K562 (cell line): ENCODE results near the gene ODF2. TPM values are rescaled to one million over a fixed set of nuclear protein-coding genes. Genes with fewer than 3 reads are reported as not detected.
"Not testable (repeated sequence)": the region's sequence is repeated elsewhere in the genome, so short reads cannot be mapped to it uniquely, and the experiment has no call there.

Experiments used
- ATAC-seq: fragments of 200-7000 bp; cut with Tn5 transposase; 3 replicates; pipeline ENCODE4 v1.9.1; 2020; ENCODE audit warnings: moderate library complexity
- BruUV-seq: library from RNA; stranded (reverse); fragments of 400-500 nt; replicated peaks from 2 replicates; lab custom pipeline; 2021; lab: Mats Ljungman, UMichigan
- CTCF ChIA-PET: fragments of 300-600 bp; formaldehyde crosslinking; extraction: SDS; loops from one replicate; lab custom pipeline; 2021; ENCODE audit warnings: low intra/inter-chr PET ratio; lab: Yijun Ruan, JAX
- POLR2A ChIA-PET: fragments of 300-600, 350-650 bp; sonication (Branson Sonifier 250); formaldehyde crosslinking; extraction: SDS; loops from one replicate; lab custom pipeline; 2021; ENCODE audit warnings: antibody characterized with exemption, inconsistent platforms; lab: Yijun Ruan, JAX
- DNase-seq, 4 experiments: peaks; one replicate each; pipeline versions ENCODE4 v3.0.0 to v3.0.0-alpha.2; 2011 to 2018; ENCODE audit warnings: low spot score in 3 of 4, mixed read lengths in 3 of 4; ENCODE audit errors: extremely low read depth in 1 of 4
- FAIRE-seq: peaks from 2 replicates; lab custom pipeline; 2011; peaks lifted over from hg19 to GRCh38; lab: Jason Lieb, UNC
- H2AFZ ChIP-seq: 2 replicates; pipeline ENCODE4 v1.6.0; 2011; ENCODE audit warnings: low read depth, low read length, control low read depth, inconsistent platforms
- H3K27ac ChIP-seq: fragments of 200-600 bp; 3 replicates; pipeline ENCODE4 v1.8.0; 2011; ENCODE audit warnings: low read depth, mild to moderate bottlenecking, control low read depth, inconsistent platforms, low read length, moderate library complexity, mixed read lengths; ENCODE audit errors: extremely low read depth
- H3K27me3 ChIP-seq, 2 experiments: fragments of 300-600 bp in 1 of 2; 2 replicates in 1 of 2; 3 replicates in 1 of 2; pipeline versions ENCODE4 v1.6.0 to v1.8.0; 2011; ENCODE audit warnings: inconsistent platforms in 2 of 2, low read length in 2 of 2, mild to moderate bottlenecking in 1 of 2, mixed read lengths in 1 of 2, moderate library complexity in 1 of 2; ENCODE audit not compliant: control insufficient read depth in 2 of 2, insufficient read depth in 2 of 2
- H3K36me3 ChIP-seq: fragments of 300-600 bp; 3 replicates; pipeline ENCODE4 v1.8.0; 2011; ENCODE audit warnings: mild to moderate bottlenecking, low read length, inconsistent platforms; ENCODE audit not compliant: control insufficient read depth, insufficient read depth
- H3K4me1 ChIP-seq, 2 experiments: fragments of 200-600 bp in 1 of 2; replicated peaks in 1 of 2; 2 replicates in 1 of 2; 3 replicates in 1 of 2; pipeline versions ENCODE4 v1.5.1 to v1.8.0; 2011; ENCODE audit warnings: inconsistent platforms in 2 of 2, low read length in 2 of 2, mild to moderate bottlenecking in 1 of 2, mixed read lengths in 1 of 2, moderate library complexity in 1 of 2; ENCODE audit not compliant: control insufficient read depth in 2 of 2, insufficient read depth in 2 of 2
- H3K4me2 ChIP-seq: 2 replicates; pipeline ENCODE4 v1.6.1; 2011; ENCODE audit warnings: low read length, control low read depth, inconsistent platforms, mixed read lengths; ENCODE audit not compliant: insufficient read depth
- H3K4me3 ChIP-seq: fragments of 200-600 bp; sonication (generic), shearing (Covaris generic); 2 replicates; pipeline ENCODE4 v1.5.1; 2016; ENCODE audit warnings: control low read depth, inconsistent platforms
- H3K79me2 ChIP-seq: fragments of 200-600 bp; 3 replicates; pipeline ENCODE4 v1.8.0; 2011; ENCODE audit warnings: low read length, inconsistent platforms; ENCODE audit not compliant: control insufficient read depth, insufficient read depth
- H3K9ac ChIP-seq, 2 experiments: 2 replicates each; pipeline versions ENCODE4 v1.6.0 to v1.6.1; 2011; ENCODE audit warnings: low read depth in 2 of 2, low read length in 2 of 2, control low read depth in 1 of 2, inconsistent platforms in 1 of 2, mild to moderate bottlenecking in 1 of 2, mixed read lengths in 1 of 2; ENCODE audit not compliant: insufficient read depth in 1 of 2
- H3K9me1 ChIP-seq: one replicate; pipeline ENCODE4 v1.6.0; 2011; ENCODE audit warnings: inconsistent platforms, mild to moderate bottlenecking, low read length, moderate library complexity; ENCODE audit not compliant: control insufficient read depth, insufficient read depth
- H3K9me3 ChIP-seq: replicated peaks from 2 replicates; pipeline ENCODE4 v1.5.1; 2011; ENCODE audit warnings: low read depth, low read length, inconsistent platforms; ENCODE audit not compliant: control insufficient read depth, insufficient read depth
- H4K20me1 ChIP-seq: replicated peaks from 2 replicates; pipeline ENCODE4 v1.6.1; 2011; ENCODE audit warnings: low read length, inconsistent platforms, mixed read lengths; ENCODE audit not compliant: control insufficient read depth, insufficient read depth
- GTF2F1 ChIP-seq: IDR thresholded peaks from 2 replicates; pipeline ENCODE4 v1.6.1; 2011; ENCODE audit warnings: low read depth, low read length, improper control_type of control experiment
- HMG20B ChIP-seq: fragments of 250-450 bp; sonication (Bioruptor Pico); IDR thresholded peaks from 2 replicates; pipeline ENCODE4 v1.5.0; 2021; ENCODE audit warnings: mild to moderate bottlenecking
- WGBS: fragments of 100-300 bp; shearing (Covaris generic); methylation state at CpG from one replicate; pipeline ENCODE4 v1.1.6; 2016; ENCODE audit warnings: low coverage, mixed read lengths; ENCODE audit not compliant: insufficient coverage; ENCODE audit errors: missing lambda C conversion rate; 5-methylcytosine and 5-hydroxymethylcytosine counted together
- in situ Hi-C: fragments of 300-500 bp; cut with MboI; formaldehyde crosslinking; loops from 4 replicates; pipeline ENCODE4 v1.15.0; 2018; ENCODE audit warnings: inconsistent platforms, mixed read lengths
- intact Hi-C: fragments of 100-400 bp; cut with micrococcal nuclease; formaldehyde crosslinking; loops from 2 replicates; pipeline ENCODE4 v1.14.2; 2022
- polyA plus RNA-seq, 8 experiments: library from polyadenylated mRNA; depleted of rRNA in 4 of 8; stranded (reverse) in 5 of 8; unstranded in 3 of 8; fragments of >200 nt; fragmentation: Nextera tagmentation in 2 of 8; fragmentation: Illumina TruSeq in 1 of 8; extraction: Ambion mirVana in 2 of 8; extraction: Trizol in 1 of 8; gene quantifications; 2 replicates each; pipeline versions ENCODE4 v1.2.1 to v1.2.3, GENCODE V29; 2011 to 2014; ENCODE audit warnings: inconsistent platforms in 1 of 8, missing spikeins in 1 of 8
- total RNA-seq, 7 experiments: library from RNA; depleted of rRNA in 6 of 7; stranded (reverse); fragments of >200 nt in 6 of 7; fragmentation: Illumina TruSeq in 2 of 7; extraction: Trizol in 2 of 7; gene quantifications; 2 replicates each; pipeline versions ENCODE4 v1.2.1 to v1.2.3, GENCODE V29; 2011 to 2021; ENCODE audit warnings: low replicate concordance in 1 of 7
- TF ChIP-seq, protein P1 (sequence below): fragments of 450-650 bp; IDR thresholded peaks from 2 replicates; pipeline ENCODE4 v1.6.1; 2017; ENCODE audit warnings: mild to moderate bottlenecking, moderate library complexity

ODF2 gene
- total and polyA plus RNA-seq, 9 of the 15 experiments (the other 6 are each of a cell fraction or from before 2014, with no cell fraction given), result 16.5 to 83.2 (median 69.7) TPM

DNA sequence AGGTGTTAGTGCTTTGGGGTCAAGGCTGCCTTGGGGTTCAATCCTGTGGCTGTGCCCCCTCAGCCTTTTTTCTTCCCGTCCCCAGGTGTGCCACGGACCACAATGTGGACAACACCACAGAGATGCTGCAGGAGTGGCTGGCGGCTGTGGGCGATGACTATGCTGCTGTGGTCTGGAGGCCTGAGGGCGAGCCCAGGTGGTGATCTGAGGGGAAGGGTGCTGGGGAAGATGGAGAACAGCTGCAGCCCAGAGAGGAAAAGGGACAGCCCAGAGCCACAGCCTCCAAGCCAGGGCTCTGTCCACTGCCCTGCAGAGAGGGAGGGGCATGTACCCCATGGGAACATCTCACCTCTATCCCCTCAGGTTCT, 33.0 kb upstream of the ODF2 start (continued):
- TF ChIP-seq, protein P1, sequence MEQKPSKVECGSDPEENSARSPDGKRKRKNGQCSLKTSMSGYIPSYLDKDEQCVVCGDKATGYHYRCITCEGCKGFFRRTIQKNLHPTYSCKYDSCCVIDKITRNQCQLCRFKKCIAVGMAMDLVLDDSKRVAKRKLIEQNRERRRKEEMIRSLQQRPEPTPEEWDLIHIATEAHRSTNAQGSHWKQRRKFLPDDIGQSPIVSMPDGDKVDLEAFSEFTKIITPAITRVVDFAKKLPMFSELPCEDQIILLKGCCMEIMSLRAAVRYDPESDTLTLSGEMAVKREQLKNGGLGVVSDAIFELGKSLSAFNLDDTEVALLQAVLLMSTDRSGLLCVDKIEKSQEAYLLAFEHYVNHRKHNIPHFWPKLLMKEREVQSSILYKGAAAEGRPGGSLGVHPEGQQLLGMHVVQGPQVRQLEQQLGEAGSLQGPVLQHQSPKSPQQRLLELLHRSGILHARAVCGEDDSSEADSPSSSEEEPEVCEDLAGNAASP, result no peak
- no peak for TF ChIP-seq GTF2F1
- no peak for TF ChIP-seq HMG20B (CRISPR knock-in tag)

DNA sequence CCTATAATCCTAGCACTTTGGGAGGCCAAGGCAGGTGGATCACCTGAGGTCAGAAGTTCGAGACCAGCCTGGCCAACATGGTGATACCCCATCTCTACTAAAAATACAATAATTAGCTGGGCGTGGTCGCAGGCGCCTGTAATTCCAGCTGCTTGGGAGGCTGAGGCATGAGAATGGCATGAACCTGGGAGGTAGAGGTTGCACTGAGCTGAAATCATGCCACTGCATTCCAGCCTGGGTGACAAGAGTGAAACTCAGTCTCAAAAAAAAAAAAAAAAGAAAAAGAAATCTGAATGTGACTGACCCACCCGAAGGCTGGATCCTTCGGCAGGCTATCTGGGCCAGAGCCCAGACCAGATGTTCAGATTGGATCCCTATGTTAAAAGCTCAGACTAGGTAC, 32.5 kb upstream of the ODF2 start:
- ATAC-seq, FAIRE-seq, intact Hi-C loops, H3K27ac ChIP-seq, CTCF ChIA-PET, H2AFZ ChIP-seq, H4K20me1 ChIP-seq, H3K9me3 ChIP-seq, BruUV-seq, DNase-seq, H3K4me2 ChIP-seq, H3K36me3 ChIP-seq, H3K79me2 ChIP-seq, H3K27me3 ChIP-seq, H3K9me1 ChIP-seq, H3K9ac ChIP-seq, H3K4me3 ChIP-seq: not testable (repeated sequence)
- 73% methylated on average over 6 of the region's 6 CpGs for WGBS
- POLR2A ChIA-PET, result interaction anchor here (0.6 to 1.1 kb wide), 2 partner anchors 13 to 50 kb away, joined by 3 read pairs; no protein-coding TSS in a partner anchor
- in situ Hi-C loops, result loop anchor here (10.0 kb wide), 1 partner anchor 291 kb away; no protein-coding TSS in a partner anchor
- peaks cover 18 to 52% of the 10 kb centered on the region in 2 experiments; a peak in 4 of 5 replicates for H3K4me1 ChIP-seq
